ENCODE measurements around the gene GRM4. TPM values are rescaled to one million over a fixed set of nuclear protein-coding genes. Genes with fewer than 3 reads are reported as not detected.

Gene GRM4
- polyA plus RNA-seq, 3 donors, result 0.03 to 0.26 TPM; not detected in 1

Other genes with a start within 250 kb of the GRM4 start
- gene HMGA1, start 90.8 kb upstream of the GRM4 start, polyA plus RNA-seq, result 10 to 100 TPM; 16.4 to 43.8 (median 19.5) TPM
- gene SMIM29, start 102.9 kb upstream of the GRM4 start, polyA plus RNA-seq, result 10 to 100 TPM; 15.6 to 55.2 (median 16.7) TPM
- 10 to 100 TPM in 1 of 3 donors, 1 to 10 TPM in 2; 5.8 to 20.7 (median 9.0) TPM for gene NUDT3, start 246.6 kb upstream of the GRM4 start, polyA plus RNA-seq